NCI-H146 treated with DMSO at 0.1 percent for 48 hours (cell line): Measurements from ENCODE around the gene TTLL12.

Experiments
- DNase-seq: peaks from one replicate; lab custom pipeline; 2025; ENCODE audit not compliant: unreplicated experiment; lab: John Stamatoyannopoulos, UW

The TTLL12 gene

GRCh38 chr22:43131773-43132501 is 55.0 kb downstream of the TTLL12 start:
- no peak for DNase-seq

DNA sequence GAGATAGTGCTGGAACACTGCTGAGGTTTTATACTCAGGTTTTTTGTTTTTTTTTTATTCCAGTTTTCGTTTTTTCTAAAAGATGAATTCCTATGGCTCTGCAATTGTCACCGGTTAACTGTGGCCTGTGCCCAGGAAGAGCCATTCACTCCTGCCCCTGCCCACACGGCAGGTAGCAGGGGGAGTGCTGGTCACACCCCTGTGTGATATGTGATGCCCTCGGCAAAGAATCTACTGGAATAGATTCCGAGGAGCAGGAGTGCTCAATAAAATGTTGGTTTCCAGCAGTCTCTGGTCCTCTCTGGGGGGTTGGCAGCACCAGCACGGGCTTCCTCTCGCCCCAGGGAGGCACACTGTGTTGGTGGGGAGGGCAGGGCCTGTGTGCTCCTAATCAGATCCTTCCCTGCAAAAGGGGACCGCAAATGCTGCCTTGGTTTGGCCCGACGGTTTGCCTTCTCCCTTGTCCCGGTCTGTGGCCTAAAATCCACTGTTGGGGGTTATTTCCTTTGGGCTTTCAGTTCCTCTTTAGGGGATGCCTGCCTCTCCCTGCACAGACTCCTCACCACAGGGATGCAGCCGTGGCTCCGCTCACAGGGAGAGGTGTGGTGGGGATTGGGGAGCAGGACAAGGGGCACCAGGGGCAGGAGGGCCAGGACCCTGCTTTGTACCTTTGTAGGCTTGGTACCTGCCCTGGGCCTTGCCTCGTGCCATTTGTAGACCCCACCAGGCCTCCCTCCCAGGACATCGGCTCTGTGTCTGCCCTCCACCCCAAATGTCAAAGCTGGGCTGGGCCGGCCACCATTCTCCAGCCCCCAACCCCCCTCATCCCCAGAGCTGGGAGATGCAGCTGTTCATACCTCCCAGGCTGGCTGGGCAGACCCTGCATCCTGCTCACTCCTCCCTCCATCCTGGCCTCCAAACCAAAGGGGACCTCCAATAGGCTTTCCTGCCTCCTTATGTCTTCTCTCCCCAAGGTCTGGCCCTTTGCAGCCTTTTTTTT is 57.2 kb downstream of the TTLL12 start:
- DNase-seq: no peak

DNA sequence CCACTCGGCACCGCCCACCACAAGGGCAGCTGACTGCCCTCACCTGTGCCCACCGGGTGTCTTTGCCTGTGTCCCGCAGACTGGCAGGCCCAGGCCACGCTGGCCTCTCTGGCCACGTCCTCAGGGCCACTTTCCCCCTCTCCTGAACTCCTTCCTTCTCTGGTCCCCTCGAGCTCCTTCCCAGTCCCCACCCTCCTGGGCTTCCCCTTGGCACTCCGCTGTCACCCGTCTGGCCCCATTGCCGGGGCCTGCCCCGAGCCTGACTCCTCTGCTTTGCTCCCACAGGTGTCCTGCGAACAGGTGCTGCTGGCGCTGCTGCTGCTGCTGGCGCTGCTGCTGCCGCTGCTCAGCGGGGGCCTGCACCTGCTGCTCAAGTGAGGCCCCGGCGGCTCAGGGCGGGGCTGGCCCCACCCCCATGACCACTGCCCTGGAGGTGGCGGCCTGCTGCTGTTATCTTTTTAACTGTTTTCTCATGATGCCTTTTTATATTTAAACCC is 58.0 kb downstream of the TTLL12 start:
- peak; percentile 47 for DNase-seq

- DNase-seq: no peak
Observed at GRCh38 chr22:43128116-43128515, 58.8 kb downstream of the TTLL12 start.

DNA sequence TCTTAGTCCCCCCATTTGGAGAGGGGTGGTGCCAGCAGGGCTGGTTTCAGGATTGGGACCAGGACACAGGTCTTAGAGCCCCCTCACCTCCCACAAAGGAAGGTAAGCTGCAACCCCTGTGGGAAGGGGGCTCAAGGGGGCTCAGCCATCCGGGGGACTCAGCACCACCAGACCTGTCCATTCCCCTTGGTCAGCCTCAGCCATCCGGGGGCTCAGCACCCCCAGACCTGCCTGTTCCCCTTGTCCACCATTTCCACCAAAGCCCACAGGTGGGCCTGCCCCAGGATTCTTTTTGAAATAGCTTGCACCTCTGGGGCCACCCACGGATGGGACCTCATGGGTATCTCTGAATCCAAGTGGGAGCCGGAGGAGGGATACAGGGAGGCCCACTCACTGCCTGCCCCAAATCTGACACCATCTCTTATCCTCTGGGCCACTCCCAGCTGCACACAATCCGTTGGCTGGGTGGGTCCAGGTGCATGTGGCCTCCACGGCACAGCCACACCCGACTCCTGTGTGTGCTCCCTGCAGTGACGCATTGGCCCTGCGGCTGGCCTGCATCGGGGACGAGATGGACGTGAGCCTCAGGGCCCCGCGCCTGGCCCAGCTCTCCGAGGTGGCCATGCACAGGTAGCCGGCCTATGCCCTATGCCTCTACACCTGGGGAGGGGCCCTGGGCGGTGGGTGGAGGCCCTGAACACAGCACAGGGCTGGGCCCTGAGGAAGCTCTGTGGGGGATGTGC is 59.6 kb downstream of the TTLL12 start:
- DNase-seq: no peak

- DNase-seq: no peak
Observed at GRCh38 chr22:43126501-43127165, 60.3 kb downstream of the TTLL12 start.

GRCh38 chr22:43118953-43119458 is 67.9 kb downstream of the TTLL12 start:
- no peak for DNase-seq

- DNase-seq: no peak
Observed at GRCh38 chr22:43118024-43118849, 68.7 kb downstream of the TTLL12 start.

DNA sequence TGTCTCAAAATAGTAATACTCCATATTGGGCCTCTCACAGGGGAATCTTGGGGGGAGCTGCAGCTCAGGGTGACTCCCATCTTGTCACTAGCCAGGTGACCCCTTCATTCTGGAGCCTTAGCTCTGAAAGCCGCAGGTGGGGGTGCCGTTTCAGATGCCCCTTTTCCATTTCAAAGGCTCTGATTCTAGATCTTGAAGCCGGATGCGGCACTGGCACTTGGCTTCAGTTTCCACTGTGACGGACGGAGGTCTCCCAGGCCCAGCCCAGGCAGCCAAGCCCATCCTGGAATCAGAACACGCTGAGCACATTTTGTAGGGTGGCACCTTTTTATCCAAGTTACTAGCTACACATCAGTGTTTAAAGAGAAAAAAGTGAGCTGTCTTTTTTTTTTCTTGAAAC is 70.0 kb downstream of the TTLL12 start:
- no peak for DNase-seq
